Measurements from ENCODE around the gene CCDC187.
"Not testable (repeated sequence)": the region's sequence is repeated elsewhere in the genome, so short reads cannot be mapped to it uniquely, and the experiment has no call there.

The CCDC187 gene

GRCh38 chr9:136326761-136327303, 22.9 kb upstream of the CCDC187 start:
- DNase-seq = no peak

- DNase-seq = peak; percentile 12
These were observed 22.3 kb upstream of the CCDC187 start for GRCh38 chr9:136326061-136326760.

GRCh38 chr9:136325358-136325757, 21.5 kb upstream of the CCDC187 start:
- no peak for DNase-seq

GRCh38 chr9:136324501-136325300, 20.8 kb upstream of the CCDC187 start:
- DNase-seq = no peak

- no peak for DNase-seq
These were observed 19.5 kb upstream of the CCDC187 start for GRCh38 chr9:136323371-136323789.

GRCh38 chr9:136322756-136323330, 18.9 kb upstream of the CCDC187 start:
- no peak for DNase-seq

- no peak for DNase-seq
These were observed 17.7 kb upstream of the CCDC187 start for GRCh38 chr9:136321561-136321960.

GRCh38 chr9:136320972-136321371, 17.1 kb upstream of the CCDC187 start:
- DNase-seq = not testable (repeated sequence)

- not testable (repeated sequence) for DNase-seq
These were observed 16.1 kb upstream of the CCDC187 start for GRCh38 chr9:136319955-136320354.

GRCh38 chr9:136319244-136319643, 15.3 kb upstream of the CCDC187 start:
- not testable (repeated sequence) for DNase-seq

GRCh38 chr9:136318776-136319241, 14.9 kb upstream of the CCDC187 start:
- no peak for DNase-seq

- no peak for DNase-seq
These were observed 14.3 kb upstream of the CCDC187 start for GRCh38 chr9:136318111-136318775.

- DNase-seq = no peak
These were observed 13.8 kb upstream of the CCDC187 start for GRCh38 chr9:136317695-136318094.

GRCh38 chr9:136316896-136317676, 13.2 kb upstream of the CCDC187 start:
- no peak for DNase-seq

GRCh38 chr9:136316271-136316751, 12.4 kb upstream of the CCDC187 start:
- DNase-seq = no peak

- DNase-seq = no peak
These were observed 11.1 kb upstream of the CCDC187 start for GRCh38 chr9:136314944-136315343.

GRCh38 chr9:136314056-136314416, 10.1 kb upstream of the CCDC187 start:
- no peak for DNase-seq

GRCh38 chr9:136313111-136314055, 9.5 kb upstream of the CCDC187 start:
- no peak for DNase-seq

- no peak for DNase-seq
These were observed 8.5 kb upstream of the CCDC187 start for GRCh38 chr9:136312436-136312835.

- no peak for DNase-seq
These were observed 8.1 kb upstream of the CCDC187 start for GRCh38 chr9:136312009-136312375.
